Mucosa of gallbladder (tissue), 1 donor: ENCODE measurements around the gene C9orf152. TPM values are rescaled to one million over a fixed set of nuclear protein-coding genes. Genes with fewer than 3 reads are reported as not detected.
"Not testable (repeated sequence)": the region's sequence is repeated elsewhere in the genome, so short reads cannot be mapped to it uniquely, and the experiment has no call there.

Source experiments
- DNase-seq: peaks from one replicate; pipeline ENCODE4 v3.0.0-alpha.2; 2020; ENCODE audit warnings: low spot score
- total RNA-seq: library from RNA; stranded (reverse); gene quantifications from one replicate; pipeline ENCODE4 v1.2.1, GENCODE V29; 2021
- donor health status: DM: no; HTN: no; CAD: no.

C9orf152 gene
- total RNA-seq, 1 donor from 2014 or later: 44.4 TPM

- DNase-seq: no peak
Observed at GRCh38 chr9:110214586-110215355, 6.8 kb upstream of the C9orf152 start.

- DNase-seq: no peak
Observed at GRCh38 chr9:110214090-110214489, 6.1 kb upstream of the C9orf152 start.

GRCh38 chr9:110213413-110214044 lies 5.6 kb upstream of the C9orf152 start:
- DNase-seq: no peak

GRCh38 chr9:110207071-110207641 lies 803 bp downstream of the C9orf152 start:
- peak; percentile 79 for DNase-seq

GRCh38 chr9:110206389-110206788 lies 1.6 kb downstream of the C9orf152 start:
- DNase-seq: no peak

GRCh38 chr9:110205612-110206011 lies 2.3 kb downstream of the C9orf152 start:
- not testable (repeated sequence) for DNase-seq

- no peak for DNase-seq
Observed at GRCh38 chr9:110202232-110202631, 5.7 kb downstream of the C9orf152 start.

GRCh38 chr9:110199643-110200042 lies 8.3 kb downstream of the C9orf152 start:
- DNase-seq: no peak

- DNase-seq: no peak
Observed at GRCh38 chr9:110198357-110198756, 9.6 kb downstream of the C9orf152 start.

- DNase-seq: no peak
Observed at GRCh38 chr9:110197330-110198187, 10.4 kb downstream of the C9orf152 start.

- not testable (repeated sequence) for DNase-seq
Observed at GRCh38 chr9:110196084-110196499, 11.9 kb downstream of the C9orf152 start.

- no peak for DNase-seq
Observed at GRCh38 chr9:110192531-110193261, 15.3 kb downstream of the C9orf152 start.

GRCh38 chr9:110191615-110192014 lies 16.3 kb downstream of the C9orf152 start:
- no peak for DNase-seq

GRCh38 chr9:110189559-110190320 lies 18.2 kb downstream of the C9orf152 start:
- no peak for DNase-seq

- DNase-seq: peak; percentile 83
Observed at GRCh38 chr9:110188991-110189390, 19.0 kb downstream of the C9orf152 start.

GRCh38 chr9:110188101-110188500 lies 19.9 kb downstream of the C9orf152 start:
- no peak for DNase-seq

- no peak for DNase-seq
Observed at GRCh38 chr9:110187126-110187525, 20.8 kb downstream of the C9orf152 start.

GRCh38 chr9:110186254-110186653 lies 21.7 kb downstream of the C9orf152 start:
- DNase-seq: no peak

GRCh38 chr9:110185806-110186205 lies 22.2 kb downstream of the C9orf152 start:
- DNase-seq: no peak
